HepG2 (cell line): ENCODE results near the gene PRKCG. TPM values are rescaled to one million over a fixed set of nuclear protein-coding genes. Genes with fewer than 3 reads are reported as not detected.

Source experiments
- ATAC-seq: fragments of 200-7000 bp; cut with Tn5 transposase; 3 replicates; pipeline ENCODE4 v1.9.1; 2020; ENCODE audit warnings: mild to moderate bottlenecking, moderate library complexity
- BruUV-seq: library from RNA; stranded (reverse); fragments of 400-500 nt; replicated peaks from 2 replicates; lab custom pipeline; 2021; lab: Mats Ljungman, UMichigan
- CTCF ChIA-PET: fragments of 300-600 bp; formaldehyde crosslinking; extraction: SDS; loops from one replicate; lab custom pipeline; 2021; ENCODE audit warnings: low total read pairs, inconsistent platforms, low intra/inter-chr PET ratio; lab: Yijun Ruan, JAX
- POLR2A ChIA-PET: fragments of 350-600 bp; sonication (Branson Sonifier 250); formaldehyde crosslinking; loops from one replicate; lab custom pipeline; 2020; ENCODE audit warnings: antibody characterized with exemption, inconsistent platforms; lab: Yijun Ruan, JAX
- DNase-seq: peaks from one replicate; pipeline ENCODE4 v3.0.0-alpha.2; 2015; ENCODE audit warnings: low spot score
- FAIRE-seq: peaks from 3 replicates; lab custom pipeline; 2011; peaks lifted over from hg19 to GRCh38; lab: Jason Lieb, UNC
- H2AFZ ChIP-seq: one replicate; pipeline ENCODE4 v1.6.1; 2011; ENCODE audit warnings: low read length, inconsistent platforms
- H3K27ac ChIP-seq: fragments of 300-600 bp; 3 replicates; pipeline ENCODE4 v1.8.0; 2011; ENCODE audit warnings: mixed run types, mild to moderate bottlenecking, mixed read lengths, low read length, inconsistent platforms; ENCODE audit not compliant: insufficient read depth; ENCODE audit errors: extremely low read length
- H3K27me3 ChIP-seq, 2 experiments: fragments of 200-600 bp in 1 of 2; 2 replicates in 1 of 2; 3 replicates in 1 of 2; pipeline versions ENCODE4 v1.6.0 to v1.8.0; 2011; ENCODE audit warnings: low read length in 2 of 2, mild to moderate bottlenecking in 2 of 2, moderate library complexity in 2 of 2, inconsistent platforms in 1 of 2; ENCODE audit not compliant: insufficient read depth in 2 of 2, control insufficient read depth in 1 of 2
- H3K36me3 ChIP-seq, 2 experiments: fragments of 200-600 bp in 1 of 2; replicated peaks in 1 of 2; 2 replicates in 1 of 2; 3 replicates in 1 of 2; pipeline versions ENCODE4 v1.5.1 to v1.8.0; 2011; ENCODE audit warnings: low read length in 2 of 2, inconsistent platforms in 1 of 2; ENCODE audit not compliant: insufficient read depth in 2 of 2, control insufficient read depth in 1 of 2
- H3K4me1 ChIP-seq: 2 replicates; pipeline ENCODE4 v1.5.1; 2012; ENCODE audit warnings: low read length, inconsistent platforms; ENCODE audit not compliant: insufficient read depth
- H3K4me2 ChIP-seq: 2 replicates; pipeline ENCODE4 v1.6.0; 2011; ENCODE audit warnings: low read depth, low read length, inconsistent platforms
- H3K4me3 ChIP-seq, 3 experiments: fragments of 200-600 bp in 1 of 3; sonication (generic), shearing (Covaris generic) in 1 of 3; replicated peaks in 1 of 3; 2 replicates each; pipeline ENCODE4 v1.5.1; 2011 to 2016; ENCODE audit warnings: low read length in 3 of 3, inconsistent platforms in 2 of 3, low read depth in 2 of 3, mild to moderate bottlenecking in 2 of 3, control low read depth in 1 of 3, mixed read lengths in 1 of 3; ENCODE audit not compliant: insufficient read depth in 1 of 3
- H3K79me2 ChIP-seq: one replicate; pipeline ENCODE4 v1.6.1; 2011; ENCODE audit warnings: low read length, inconsistent platforms; ENCODE audit not compliant: insufficient read depth
- H3K9ac ChIP-seq: 2 replicates; pipeline ENCODE4 v1.6.0; 2011; ENCODE audit warnings: mild to moderate bottlenecking, low read depth, low read length, inconsistent platforms; ENCODE audit not compliant: insufficient read depth
- H3K9me3 ChIP-seq: 2 replicates; pipeline ENCODE4 v1.5.1; 2012; ENCODE audit warnings: mild to moderate bottlenecking, low read length
- H4K20me1 ChIP-seq: 2 replicates; pipeline ENCODE4 v1.6.0; 2011; ENCODE audit warnings: inconsistent platforms, mild to moderate bottlenecking, low read length, moderate library complexity; ENCODE audit not compliant: insufficient read depth
- EZH2 ChIP-seq: conservative IDR thresholded peaks from 2 replicates; pipeline ENCODE4 v1.6.1; 2012; ENCODE audit warnings: mild to moderate bottlenecking, low read depth, low read length, moderate library complexity
- FOXK1 ChIP-seq: sonication (generic); formaldehyde crosslinking; IDR thresholded peaks from 2 replicates; pipeline ENCODE4 v1.4.0; 2020; ENCODE audit warnings: low read depth, missing genetic modification reagents, borderline replicate concordance
- MAZ ChIP-seq, 2 experiments: sonication (generic) in 1 of 2; formaldehyde crosslinking in 1 of 2; IDR thresholded peaks; 2 replicates each; pipeline versions ENCODE4 v1.5.0 to v1.6.1; 2012 to 2020; ENCODE audit warnings: low read depth in 2 of 2, mild to moderate bottlenecking in 2 of 2, borderline replicate concordance in 1 of 2, improper control_type of control experiment in 1 of 2, low read length in 1 of 2, missing genetic modification reagents in 1 of 2, moderate library complexity in 1 of 2
- NBN ChIP-seq: fragments of 450-650 bp; conservative IDR thresholded peaks from 2 replicates; pipeline ENCODE4 v1.6.1; 2017
- NFKB2 ChIP-seq: sonication (generic); formaldehyde crosslinking; IDR thresholded peaks from 2 replicates; pipeline ENCODE4 v1.4.0; 2020; ENCODE audit warnings: missing genetic modification reagents, borderline replicate concordance
- NFYB ChIP-seq: sonication (generic); formaldehyde crosslinking; IDR thresholded peaks from 2 replicates; pipeline ENCODE4 v1.4.0; 2020; ENCODE audit warnings: missing genetic modification reagents
- SMAD1 ChIP-seq: sonication (generic); formaldehyde crosslinking; IDR thresholded peaks from 2 replicates; pipeline ENCODE4 v1.4.0; 2020; ENCODE audit warnings: missing genetic modification reagents, low read depth, mild to moderate bottlenecking, borderline replicate concordance
- TCF7L2 ChIP-seq: IDR thresholded peaks from 2 replicates; pipeline ENCODE4 v1.6.1; 2011; ENCODE audit warnings: mild to moderate bottlenecking, low read depth, low read length, moderate library complexity
- TIGD3 ChIP-seq: sonication (generic); formaldehyde crosslinking; IDR thresholded peaks from 2 replicates; pipeline ENCODE4 v1.5.1; 2020; ENCODE audit warnings: mild to moderate bottlenecking, missing genetic modification reagents, borderline replicate concordance
- ZNF557 ChIP-seq: sonication (generic); formaldehyde crosslinking; IDR thresholded peaks from 2 replicates; pipeline ENCODE4 v1.4.0; 2020; ENCODE audit warnings: missing genetic modification reagents
- WGBS: methylation state at CpG from one replicate; pipeline ENCODE4 v1.1.6; 2017; ENCODE audit warnings: low lambda C conversion rate; 5-methylcytosine and 5-hydroxymethylcytosine counted together
- in situ Hi-C: cut with HindIII; loops from 2 replicates; pipeline ENCODE4 v1.10.0; 2017; ENCODE audit warnings: low pct_unique_long_range_greater_than_20kb; ENCODE audit not compliant: extremely low pct_ligation_motif_present
- intact Hi-C: fragments of 100-400 bp; cut with micrococcal nuclease; formaldehyde crosslinking; loops from one replicate; pipeline ENCODE4 v1.10.0; 2022; ENCODE audit not compliant: unreplicated experiment
- polyA plus RNA-seq, 8 experiments: library from polyadenylated mRNA; depleted of rRNA in 3 of 8; stranded (reverse) in 7 of 8; unstranded in 1 of 8; fragments of >200 nt; fragmentation: Illumina TruSeq in 4 of 8; extraction: Trizol in 4 of 8; gene quantifications; 2 replicates each; pipeline versions ENCODE4 v1.2.1 to v1.2.3, GENCODE V29; 2011 to 2016; ENCODE audit warnings: low read depth in 4 of 8, missing spikeins in 1 of 8, mixed read lengths in 1 of 8; ENCODE audit not compliant: insufficient read depth in 1 of 8
- total RNA-seq, 5 experiments: library from RNA; depleted of rRNA; stranded (reverse); fragments of >200 nt; fragmentation: Illumina TruSeq; extraction: Trizol; gene quantifications; 2 replicates each; pipeline ENCODE4 v1.2.3, GENCODE V29; 2016; ENCODE audit warnings: low read depth in 1 of 5
- TF ChIP-seq, protein P1 (sequence below): IDR thresholded peaks from 2 replicates; pipeline ENCODE4 v1.4.0; 2020; ENCODE audit warnings: mild to moderate bottlenecking, missing genetic modification reagents
- TF ChIP-seq, protein P2 (sequence below): IDR thresholded peaks from 2 replicates; pipeline ENCODE4 v1.6.1; 2016; ENCODE audit warnings: low read depth, missing genetic modification reagents, missing compliant biosample characterization

PRKCG gene
- total and polyA plus RNA-seq, 2 of the 13 experiments (the other 11 are each of a cell fraction or from before 2014, with no cell fraction given), result 0.02 to 0.03 TPM

- peak overlapping the region; percentile 34 to 97 (median 84); a peak in 5 of 6 replicates for H3K4me3 ChIP-seq
- H3K27ac ChIP-seq, result peak overlapping the region; percentile 100
- in situ Hi-C loops, result no loop called here
- peak overlapping the region; percentile 92 for H3K4me2 ChIP-seq
- FAIRE-seq (peak; percentile 96), ATAC-seq (peak; percentile 58), DNase-seq (peak; percentile 99)
- H3K79me2 ChIP-seq, result peaks cover 29% of the 10 kb centered on the region
- H3K27me3 ChIP-seq, result no peaks in the 10 kb centered on the region; a peak in 1 of 5 replicates
- WGBS, result 7% methylated on average over 4 of the region's 6 CpGs
- H4K20me1 ChIP-seq, result 0 out of 2 replicates have a peak, but pooled peaks cover 5% of the 10 kb centered on the region
- no TSS peak for BruUV-seq
- peaks cover 34% of the 10 kb centered on the region for H3K4me1 ChIP-seq
- peak overlapping the region; percentile 99 for H3K9ac ChIP-seq
- H2AFZ ChIP-seq, result no peak overlapping the region
- POLR2A ChIA-PET, result interaction anchor here (0.8 to 5.6 kb wide), 12 partner anchors 9 to 337 kb away, joined by 3 to 102 read pairs (median 5); partner anchors contain the start of genes MBOAT7, PRKCG, RPS9 and TSEN34
- H3K9me3 ChIP-seq, result no peaks in the 10 kb centered on the region
- intact Hi-C loops, result no loop called here
- no peaks in the 10 kb centered on the region for H3K36me3 ChIP-seq
- CTCF ChIA-PET, result no interaction called here
- TF ChIP-seq EZH2 (no peak), SMAD1 (CRISPR knock-in tag) (no peak), TIGD3 (CRISPR knock-in tag) (no peak), NFYB (CRISPR knock-in tag) (no peak; the same call in 1 of the 2 replicates), FOXK1 (CRISPR knock-in tag) (peak; percentile 92; the same call in 1 of the 2 replicates), MAZ (IDR thresholded peaks at IDR 0.05; ENCODE audit: borderline replicate concordance, low read depth, low read length) (peak; percentile 60; the same call in 1 of the 2 replicates), MAZ (CRISPR knock-in tag; IDR thresholded peaks at IDR 0.05; ENCODE audit: low read depth) (no peak), TCF7L2 (peak; percentile 81), NFKB2 (no peak), NBN (no peak), ZNF557 (CRISPR knock-in tag) (no peak)
- TF ChIP-seq, protein P1, sequence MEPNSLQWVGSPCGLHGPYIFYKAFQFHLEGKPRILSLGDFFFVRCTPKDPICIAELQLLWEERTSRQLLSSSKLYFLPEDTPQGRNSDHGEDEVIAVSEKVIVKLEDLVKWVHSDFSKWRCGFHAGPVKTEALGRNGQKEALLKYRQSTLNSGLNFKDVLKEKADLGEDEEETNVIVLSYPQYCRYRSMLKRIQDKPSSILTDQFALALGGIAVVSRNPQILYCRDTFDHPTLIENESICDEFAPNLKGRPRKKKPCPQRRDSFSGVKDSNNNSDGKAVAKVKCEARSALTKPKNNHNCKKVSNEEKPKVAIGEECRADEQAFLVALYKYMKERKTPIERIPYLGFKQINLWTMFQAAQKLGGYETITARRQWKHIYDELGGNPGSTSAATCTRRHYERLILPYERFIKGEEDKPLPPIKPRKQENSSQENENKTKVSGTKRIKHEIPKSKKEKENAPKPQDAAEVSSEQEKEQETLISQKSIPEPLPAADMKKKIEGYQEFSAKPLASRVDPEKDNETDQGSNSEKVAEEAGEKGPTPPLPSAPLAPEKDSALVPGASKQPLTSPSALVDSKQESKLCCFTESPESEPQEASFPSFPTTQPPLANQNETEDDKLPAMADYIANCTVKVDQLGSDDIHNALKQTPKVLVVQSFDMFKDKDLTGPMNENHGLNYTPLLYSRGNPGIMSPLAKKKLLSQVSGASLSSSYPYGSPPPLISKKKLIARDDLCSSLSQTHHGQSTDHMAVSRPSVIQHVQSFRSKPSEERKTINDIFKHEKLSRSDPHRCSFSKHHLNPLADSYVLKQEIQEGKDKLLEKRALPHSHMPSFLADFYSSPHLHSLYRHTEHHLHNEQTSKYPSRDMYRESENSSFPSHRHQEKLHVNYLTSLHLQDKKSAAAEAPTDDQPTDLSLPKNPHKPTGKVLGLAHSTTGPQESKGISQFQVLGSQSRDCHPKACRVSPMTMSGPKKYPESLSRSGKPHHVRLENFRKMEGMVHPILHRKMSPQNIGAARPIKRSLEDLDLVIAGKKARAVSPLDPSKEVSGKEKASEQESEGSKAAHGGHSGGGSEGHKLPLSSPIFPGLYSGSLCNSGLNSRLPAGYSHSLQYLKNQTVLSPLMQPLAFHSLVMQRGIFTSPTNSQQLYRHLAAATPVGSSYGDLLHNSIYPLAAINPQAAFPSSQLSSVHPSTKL (CRISPR knock-in tag), result peak; percentile 94
- TF ChIP-seq, protein P2, sequence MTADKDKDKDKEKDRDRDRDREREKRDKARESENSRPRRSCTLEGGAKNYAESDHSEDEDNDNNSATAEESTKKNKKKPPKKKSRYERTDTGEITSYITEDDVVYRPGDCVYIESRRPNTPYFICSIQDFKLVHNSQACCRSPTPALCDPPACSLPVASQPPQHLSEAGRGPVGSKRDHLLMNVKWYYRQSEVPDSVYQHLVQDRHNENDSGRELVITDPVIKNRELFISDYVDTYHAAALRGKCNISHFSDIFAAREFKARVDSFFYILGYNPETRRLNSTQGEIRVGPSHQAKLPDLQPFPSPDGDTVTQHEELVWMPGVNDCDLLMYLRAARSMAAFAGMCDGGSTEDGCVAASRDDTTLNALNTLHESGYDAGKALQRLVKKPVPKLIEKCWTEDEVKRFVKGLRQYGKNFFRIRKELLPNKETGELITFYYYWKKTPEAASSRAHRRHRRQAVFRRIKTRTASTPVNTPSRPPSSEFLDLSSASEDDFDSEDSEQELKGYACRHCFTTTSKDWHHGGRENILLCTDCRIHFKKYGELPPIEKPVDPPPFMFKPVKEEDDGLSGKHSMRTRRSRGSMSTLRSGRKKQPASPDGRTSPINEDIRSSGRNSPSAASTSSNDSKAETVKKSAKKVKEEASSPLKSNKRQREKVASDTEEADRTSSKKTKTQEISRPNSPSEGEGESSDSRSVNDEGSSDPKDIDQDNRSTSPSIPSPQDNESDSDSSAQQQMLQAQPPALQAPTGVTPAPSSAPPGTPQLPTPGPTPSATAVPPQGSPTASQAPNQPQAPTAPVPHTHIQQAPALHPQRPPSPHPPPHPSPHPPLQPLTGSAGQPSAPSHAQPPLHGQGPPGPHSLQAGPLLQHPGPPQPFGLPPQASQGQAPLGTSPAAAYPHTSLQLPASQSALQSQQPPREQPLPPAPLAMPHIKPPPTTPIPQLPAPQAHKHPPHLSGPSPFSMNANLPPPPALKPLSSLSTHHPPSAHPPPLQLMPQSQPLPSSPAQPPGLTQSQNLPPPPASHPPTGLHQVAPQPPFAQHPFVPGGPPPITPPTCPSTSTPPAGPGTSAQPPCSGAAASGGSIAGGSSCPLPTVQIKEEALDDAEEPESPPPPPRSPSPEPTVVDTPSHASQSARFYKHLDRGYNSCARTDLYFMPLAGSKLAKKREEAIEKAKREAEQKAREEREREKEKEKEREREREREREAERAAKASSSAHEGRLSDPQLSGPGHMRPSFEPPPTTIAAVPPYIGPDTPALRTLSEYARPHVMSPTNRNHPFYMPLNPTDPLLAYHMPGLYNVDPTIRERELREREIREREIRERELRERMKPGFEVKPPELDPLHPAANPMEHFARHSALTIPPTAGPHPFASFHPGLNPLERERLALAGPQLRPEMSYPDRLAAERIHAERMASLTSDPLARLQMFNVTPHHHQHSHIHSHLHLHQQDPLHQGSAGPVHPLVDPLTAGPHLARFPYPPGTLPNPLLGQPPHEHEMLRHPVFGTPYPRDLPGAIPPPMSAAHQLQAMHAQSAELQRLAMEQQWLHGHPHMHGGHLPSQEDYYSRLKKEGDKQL, result peak; percentile 92
Observed at GRCh38 chr19:53864308-53864836, 17.6 kb upstream of the PRKCG start.
